GM12892 (cell line): ENCODE measurements around the gene TRAPPC10.

Experiments
- POLR2A ChIP-seq: IDR thresholded peaks from 2 replicates; pipeline ENCODE4 v1.6.1; 2011; ENCODE audit warnings: low read depth, low read length, control low read depth
- POLR2AphosphoS5 ChIP-seq: IDR thresholded peaks from 2 replicates; pipeline ENCODE4 v1.6.1; 2011; ENCODE audit warnings: low read depth, low read length, control low read depth
- TAF1 ChIP-seq: IDR thresholded peaks from 2 replicates; pipeline ENCODE4 v1.6.1; 2011; ENCODE audit warnings: low read depth, mild to moderate bottlenecking, control low read depth, low read length, borderline replicate concordance

- TF ChIP-seq TAF1, result no peak
- no peak for TF ChIP-seq POLR2AphosphoS5
- TF ChIP-seq POLR2A, result no peak
Measured at GRCh38 chr21:44050276-44050675, 38.2 kb downstream of the TRAPPC10 start.
